Neuronal stem cell (in vitro differentiated cells): ENCODE data around the gene CA6.

Experiments used
- DNase-seq: peaks from one replicate; pipeline ENCODE4 v3.0.0-alpha.2; 2013; ENCODE audit warnings: low spot score
- H2AFZ ChIP-seq: one replicate; pipeline ENCODE4 v1.6.1; 2013; ENCODE audit warnings: mild to moderate bottlenecking, low read length, inconsistent platforms
- H2AK5ac ChIP-seq: 2 replicates; pipeline ENCODE4 v1.6.1; 2013; ENCODE audit warnings: low read depth, mild to moderate bottlenecking, inconsistent platforms, low read length, moderate library complexity, mixed read lengths
- H2BK120ac ChIP-seq: 2 replicates; pipeline ENCODE4 v1.6.1; 2013; ENCODE audit warnings: low read depth, mild to moderate bottlenecking, inconsistent platforms, low read length, moderate library complexity, mixed read lengths
- H2BK12ac ChIP-seq: one replicate; pipeline ENCODE4 v1.6.1; 2013; ENCODE audit warnings: low read length, inconsistent platforms
- H2BK15ac ChIP-seq: 2 replicates; pipeline ENCODE4 v1.6.1; 2013; ENCODE audit warnings: mild to moderate bottlenecking, low read length, inconsistent platforms, mixed read lengths
- H2BK5ac ChIP-seq: one replicate; pipeline ENCODE4 v1.6.1; 2013; ENCODE audit warnings: inconsistent platforms, mild to moderate bottlenecking, low read length, moderate library complexity
- H3K14ac ChIP-seq: one replicate; pipeline ENCODE4 v1.6.1; 2013; ENCODE audit warnings: low read length, inconsistent platforms
- H3K18ac ChIP-seq: 2 replicates; pipeline ENCODE4 v1.6.1; 2013; ENCODE audit warnings: low read length, inconsistent platforms
- H3K23ac ChIP-seq: 2 replicates; pipeline ENCODE4 v1.6.1; 2013; ENCODE audit warnings: low read depth, mild to moderate bottlenecking, mixed read lengths, low read length, inconsistent platforms; ENCODE audit not compliant: poor library complexity
- H3K27ac ChIP-seq: replicated peaks from 3 replicates; pipeline ENCODE4 v1.5.1; 2013; ENCODE audit warnings: low read length, inconsistent platforms
- H3K27me3 ChIP-seq, 3 experiments: 2 replicates each; pipeline ENCODE4 v1.6.1; 2013; ENCODE audit warnings: low read length in 3 of 3, mild to moderate bottlenecking in 2 of 3, inconsistent platforms in 1 of 3, low read depth in 1 of 3, mixed read lengths in 1 of 3, moderate library complexity in 1 of 3; ENCODE audit not compliant: control insufficient read depth in 3 of 3, insufficient read depth in 3 of 3
- H3K36me3 ChIP-seq, 2 donors: replicated peaks in 1 of 2; 2 replicates each; pipeline ENCODE4 v1.6.1; 2013; ENCODE audit warnings: low read length in 2 of 2; ENCODE audit not compliant: control insufficient read depth in 2 of 2, insufficient read depth in 2 of 2
- H3K4ac ChIP-seq: 2 replicates; pipeline ENCODE4 v1.6.1; 2013; ENCODE audit warnings: inconsistent platforms, mild to moderate bottlenecking, low read length, moderate library complexity
- H3K4me1 ChIP-seq, 2 donors: 1 replicate in 1 of 2; 2 replicates in 1 of 2; pipeline ENCODE4 v1.6.1; 2013; ENCODE audit warnings: low read length in 2 of 2, low read depth in 1 of 2; ENCODE audit not compliant: control insufficient read depth in 2 of 2, insufficient read depth in 1 of 2
- H3K4me2 ChIP-seq: one replicate; pipeline ENCODE4 v1.6.1; 2013; ENCODE audit warnings: mild to moderate bottlenecking, low read length, inconsistent platforms; ENCODE audit not compliant: insufficient read depth, poor library complexity, severe bottlenecking
- H3K4me3 ChIP-seq, 2 donors: 2 replicates each; pipeline ENCODE4 v1.5.1; 2013; ENCODE audit warnings: low read length in 2 of 2, mild to moderate bottlenecking in 2 of 2, inconsistent platforms in 1 of 2, moderate library complexity in 1 of 2
- H3K79me1 ChIP-seq: one replicate; pipeline ENCODE4 v1.6.1; 2013; ENCODE audit warnings: low read depth, mild to moderate bottlenecking, inconsistent platforms, low read length, moderate library complexity
- H3K9ac ChIP-seq: one replicate; pipeline ENCODE4 v1.6.1; 2013; ENCODE audit warnings: mild to moderate bottlenecking, low read depth, low read length, inconsistent platforms; ENCODE audit not compliant: poor library complexity
- H3K9me3 ChIP-seq, 2 donors: replicated peaks in 1 of 2; 2 replicates each; pipeline versions ENCODE3 to v1.6.1; 2013; ENCODE audit warnings: low read length in 2 of 2, mild to moderate bottlenecking in 2 of 2, inconsistent platforms in 1 of 2, low read depth in 1 of 2, mixed read lengths in 1 of 2, moderate library complexity in 1 of 2; ENCODE audit not compliant: control insufficient read depth in 2 of 2, insufficient read depth in 1 of 2
- H4K8ac ChIP-seq: one replicate; pipeline ENCODE4 v1.6.1; 2013; ENCODE audit warnings: low read depth, mild to moderate bottlenecking, inconsistent platforms, low read length, moderate library complexity
- H4K91ac ChIP-seq: one replicate; pipeline ENCODE4 v1.6.1; 2013; ENCODE audit warnings: low read length, low read depth, mild to moderate bottlenecking, inconsistent platforms; ENCODE audit not compliant: poor library complexity
- WGBS, 2 donors: extraction: QIAGEN DNeasy Blood & Tissue Kit; methylation state at CpG; one replicate each; pipeline ENCODE4 v1.1.7; 2013; ENCODE audit warnings: missing lambda C conversion rate in 2 of 2, mixed read lengths in 1 of 2; ENCODE audit not compliant: insufficient read length in 2 of 2, insufficient replicate concordance in 1 of 2; ENCODE audit errors: extremely low coverage in 2 of 2; 5-methylcytosine and 5-hydroxymethylcytosine counted together

The CA6 gene

GRCh38 chr1:9004700-9005394 is 59.2 kb downstream of the CA6 start:
- Histone ChIP-seq H3K9me3 (no peaks in the 10 kb centered on the region), H3K23ac (peak overlapping the region; percentile 80), H3K9ac (no peak overlapping the region), H3K14ac (no peak overlapping the region), H3K4me2 (no peak overlapping the region), H3K4me1 (peaks cover 0 to 8% of the 10 kb centered on the region in 2 donors), H3K4ac (no peak overlapping the region), H3K27me3 (peaks cover 0 to 10% (median 0%) of the 10 kb centered on the region in 3 experiments), H2BK15ac (peak overlapping the region; percentile 94), H3K27ac (no peak overlapping the region), H2AK5ac (peak overlapping the region; percentile 99), H3K18ac (peak overlapping the region; percentile 20), H2BK120ac (no peak overlapping the region), H3K36me3 (no peaks in the 10 kb centered on the region), H3K4me3 (no peak overlapping the region), H4K8ac (peak overlapping the region; percentile 68), H2AFZ (peak overlapping the region; percentile 57), H2BK12ac (peak overlapping the region; percentile 85), H2BK5ac (peak overlapping the region; percentile 83), H4K91ac (peak overlapping the region; percentile 65), H3K79me1 (no peaks in the 10 kb centered on the region)
- DNase-seq = peak; percentile 72
- WGBS, 2 donors = no CpG with 5 or more reads among the region's 22 CpGs

- H3K4me3 ChIP-seq = no peak overlapping the region
- H3K18ac ChIP-seq = no peak overlapping the region
- H3K4ac ChIP-seq = no peak overlapping the region
- no CpG with 5 or more reads among the region's 8 CpGs for WGBS, 2 donors
- H2AK5ac ChIP-seq = no peak overlapping the region
- H2BK15ac ChIP-seq = no peak overlapping the region
- no peaks in the 10 kb centered on the region for H3K79me1 ChIP-seq
- no peak for DNase-seq
- no peaks in the 10 kb centered on the region for H3K36me3 ChIP-seq
- H3K9me3 ChIP-seq = no peaks in the 10 kb centered on the region
- no peak overlapping the region for H3K14ac ChIP-seq
- no peak overlapping the region for H4K91ac ChIP-seq
- H3K4me1 ChIP-seq = peaks cover 0 to 8% of the 10 kb centered on the region in 2 donors
- no peak overlapping the region for H2BK5ac ChIP-seq
- peaks cover 0 to 10% (median 0%) of the 10 kb centered on the region in 3 experiments for H3K27me3 ChIP-seq
- H3K27ac ChIP-seq = no peak overlapping the region
- no peak overlapping the region for H3K9ac ChIP-seq
- H2BK120ac ChIP-seq = no peak overlapping the region
- H3K23ac ChIP-seq = no peak overlapping the region
- H4K8ac ChIP-seq = no peak overlapping the region
- H2AFZ ChIP-seq = no peak overlapping the region
- H2BK12ac ChIP-seq = no peak overlapping the region
- no peak overlapping the region for H3K4me2 ChIP-seq
Measured at GRCh38 chr1:9005395-9005708, 59.7 kb downstream of the CA6 start.

GRCh38 chr1:9006956-9007615 is 61.4 kb downstream of the CA6 start:
- peaks cover 0 to 7% of the 10 kb centered on the region in 2 donors for H3K4me1 ChIP-seq
- H2BK120ac ChIP-seq = no peak overlapping the region
- no peak overlapping the region for H3K9ac ChIP-seq
- H3K4me2 ChIP-seq = no peak overlapping the region
- no peak overlapping the region for H4K91ac ChIP-seq
- H3K27me3 ChIP-seq = peaks cover 0 to 10% (median 0%) of the 10 kb centered on the region in 3 experiments
- H3K27ac ChIP-seq = no peak overlapping the region
- peak overlapping the region; percentile 30 for H2BK12ac ChIP-seq
- H3K36me3 ChIP-seq = no peaks in the 10 kb centered on the region
- peak overlapping the region; percentile 43 for H4K8ac ChIP-seq
- WGBS, 2 donors = no CpG with 5 or more reads among the region's 19 CpGs
- no peaks in the 10 kb centered on the region for H3K9me3 ChIP-seq
- H3K4ac ChIP-seq = no peak overlapping the region
- H2BK15ac ChIP-seq = peak overlapping the region; percentile 83
- peak overlapping the region; percentile 65 for H3K18ac ChIP-seq
- H3K79me1 ChIP-seq = peaks cover 2% of the 10 kb centered on the region
- H2BK5ac ChIP-seq = no peak overlapping the region
- DNase-seq = no peak
- H2AK5ac ChIP-seq = peak overlapping the region; percentile 68
- H3K4me3 ChIP-seq = no peak overlapping the region
- no peak overlapping the region for H3K14ac ChIP-seq
- H3K23ac ChIP-seq = no peak overlapping the region
- no peak overlapping the region for H2AFZ ChIP-seq

- no peak overlapping the region for H2BK120ac ChIP-seq
- H2BK15ac ChIP-seq = peak overlapping the region; percentile 9
- H3K36me3 ChIP-seq = no peaks in the 10 kb centered on the region
- peaks cover 0 to 5% of the 10 kb centered on the region in 2 donors for H3K4me1 ChIP-seq
- H3K9me3 ChIP-seq = no peaks in the 10 kb centered on the region
- no CpG with 5 or more reads among the region's 10 CpGs for WGBS, 2 donors
- no peak overlapping the region for H3K4me2 ChIP-seq
- no peak overlapping the region for H3K23ac ChIP-seq
- H3K27ac ChIP-seq = no peak overlapping the region
- no peak overlapping the region for H3K18ac ChIP-seq
- H3K27me3 ChIP-seq = peaks cover 0 to 9% (median 0%) of the 10 kb centered on the region in 3 experiments
- peaks cover 2% of the 10 kb centered on the region for H3K79me1 ChIP-seq
- H3K9ac ChIP-seq = no peak overlapping the region
- no peak overlapping the region for H2AK5ac ChIP-seq
- H2AFZ ChIP-seq = no peak overlapping the region
- no peak overlapping the region for H4K8ac ChIP-seq
- no peak for DNase-seq
- no peak overlapping the region for H2BK5ac ChIP-seq
- H2BK12ac ChIP-seq = no peak overlapping the region
- H3K14ac ChIP-seq = no peak overlapping the region
- H4K91ac ChIP-seq = no peak overlapping the region
- H3K4me3 ChIP-seq = no peak overlapping the region
- H3K4ac ChIP-seq = no peak overlapping the region
Measured at GRCh38 chr1:9008236-9008635, 62.6 kb downstream of the CA6 start.
